Testis (tissue), 2 donors: ENCODE measurements around the gene RHBDL2.

ENCODE experiments used
- CTCF ChIP-seq, 3 experiments: fragments of 450-650 bp in 2 of 3; fragments of 200-600 bp in 1 of 3; sonication (generic) in 1 of 3; IDR thresholded peaks; one replicate each; pipeline ENCODE4 v1.5.1; 2016 to 2019; ENCODE audit warnings: antibody characterized with exemption in 3 of 3, mild to moderate bottlenecking in 2 of 3, moderate library complexity in 1 of 3
- POLR2A ChIP-seq: fragments of 450-650 bp; IDR thresholded peaks from one replicate; pipeline ENCODE4 v1.6.1; 2017; ENCODE audit warnings: antibody characterized with exemption, mild to moderate bottlenecking, moderate library complexity

- TF ChIP-seq POLR2A = no peak
- no peak for TF ChIP-seq CTCF (IDR thresholded peaks at IDR 0.05)
Measured at GRCh38 chr1:38953433-38953860, 11.8 kb upstream of the RHBDL2 start.
